Heart right ventricle (tissue), 16 donors: ENCODE data around the gene ARL17B. TPM values are rescaled to one million over a fixed set of nuclear protein-coding genes. Genes with fewer than 3 reads are reported as not detected.
A peak's percentile ranks its signal among the peaks of the same experiment; 100 is the strongest.
"Not testable (repeated sequence)": the region's sequence is repeated elsewhere in the genome, so short reads cannot be mapped to it uniquely, and the experiment has no call there.

Source experiments
- ATAC-seq, 8 donors: fragments of 200-7000 bp; cut with Tn5 transposase; one replicate each; pipeline ENCODE4 v1.9.1; 2020; ENCODE audit warnings: mild to moderate bottlenecking in 8 of 8, moderate library complexity in 8 of 8, moderate number of reproducible peaks in 1 of 8
- DNase-seq, 2 donors: peaks; one replicate each; pipeline ENCODE4 v3.0.0-alpha.2; 2020
- H3K27ac ChIP-seq, 10 donors: fragments of 200-600 bp; sonication (generic) in 2 of 10; one replicate each; pipeline versions ENCODE4 v1.5.0 to v1.8.0; 2020 to 2022; ENCODE audit warnings: mild to moderate bottlenecking in 3 of 10
- H3K27me3 ChIP-seq, 7 donors: fragments of 200-600 bp; one replicate each; pipeline ENCODE4 v1.8.0; 2021 to 2022; ENCODE audit warnings: mild to moderate bottlenecking in 2 of 7
- H3K36me3 ChIP-seq, 9 donors: fragments of 200-600 bp; sonication (generic) in 1 of 9; one replicate each; pipeline versions ENCODE4 v1.5.0 to v1.8.0; 2020 to 2022; ENCODE audit warnings: mild to moderate bottlenecking in 2 of 9
- H3K4me1 ChIP-seq, 9 donors: fragments of 200-600 bp; sonication (generic) in 1 of 9; one replicate each; pipeline versions ENCODE4 v1.5.0 to v1.8.0; 2020 to 2022; ENCODE audit warnings: mild to moderate bottlenecking in 4 of 9
- H3K4me3 ChIP-seq, 10 donors: fragments of 200-600 bp; sonication (generic) in 2 of 10; one replicate each; pipeline versions ENCODE4 v1.5.0 to v1.8.0; 2020 to 2022; ENCODE audit warnings: mild to moderate bottlenecking in 7 of 10, moderate library complexity in 2 of 10
- H3K9me3 ChIP-seq, 11 donors: fragments of 200-600 bp in 10 of 11; sonication (generic) in 2 of 11; one replicate each; pipeline versions ENCODE4 v1.5.0 to v1.8.0; 2013 to 2022; ENCODE audit warnings: mild to moderate bottlenecking in 2 of 11, control low read depth in 1 of 11, moderate library complexity in 1 of 11
- WGBS, 2 donors: extraction: QIAGEN DNeasy Blood & Tissue Kit; methylation state at CpG; one replicate each; pipeline ENCODE4 v1.1.7; 2013; ENCODE audit warnings: inconsistent platforms in 1 of 2; 5-methylcytosine and 5-hydroxymethylcytosine counted together
- intact Hi-C, 10 donors: fragments of 100-400 bp; cut with DNase I; formaldehyde crosslinking; loops; one replicate each; pipeline versions ENCODE4 v1.11.1 to v1.14.2; 2022
- polyA plus RNA-seq, 2 donors: library from polyadenylated mRNA; stranded (reverse); fragments of 200-250 nt; gene quantifications; one replicate each; pipeline ENCODE4 v1.2.3, GENCODE V29; 2013
- total RNA-seq, 10 donors: library from RNA; stranded (reverse); fragmentation: NEBNext Ultra II Directional in 3 of 10; extraction: Animal tissue kit (Norgen Biotek cat#: 25700) in 3 of 10; gene quantifications; one replicate each; pipeline versions ENCODE4 v1.2.1 to v1.2.4, GENCODE V29; 2021 to 2023
- TF ChIP-seq, protein P1 (sequence below), 9 donors: fragments of 200-600 bp; sonication (generic) in 2 of 9; IDR thresholded peaks; one replicate each; pipeline versions ENCODE4 v1.5.0 to v1.8.0; 2021 to 2022; ENCODE audit warnings: antibody characterized with exemption in 9 of 9, mild to moderate bottlenecking in 5 of 9, moderate library complexity in 1 of 9
- donor health status: Arrhythmogenic right ventricular cardiomyopathy.
- donor health status: ischemic (EF 13 %, LVEDD 7.1; RV severe dilation, severe dysfunction).
- donor health status: healthy with polysubstance abuse.
- donor health status: DM: no; HTN: yes; CAD: no.
- donor health status: DM: no; HTN: no; CAD: no.
- donor health status: ischemic (EF 25% LVEDD 6.9; RV normal size, moderate dysfunction).
- donor health status: ischemic (EF 25% LVEDD 5.7; RV mildly dilated, moderate dysfunction).
- donor health status: healthy.
- donor health status: DM: yes; HTN: yes; CAD: no.
- donor health status: Ischemic cardiomyopathy.
- donor health status: ischemic (EF 35%, LVEDD 5.7; RV mildly dilated, moderate dysfunction).
- donor health status: nonischemic (EF 11% LVEDD 7.7; RV severe dilation, severe dysfunction).
- donor health status: DM: yes; HTN: yes; CAD: no.
- donor health status: PGD.
- donor health status: ischemic (EF 29% LVEDD 5.4; RV normal size, mild dysfunction).
- donor health status: nonischemic (EF 23%, LVEDD 6.1; RV moderate dilation, normal function).

The ARL17B gene
- total and polyA plus RNA-seq, 12 donors = 3.6 to 16.0 (median 8.0) TPM

GRCh38 chr17:46264456-46265198 is 96.9 kb downstream of the ARL17B start:
- WGBS, 2 donors = 56 to 64% methylated on average over 3 of the region's 3 CpGs
- Histone ChIP-seq H3K4me1 (peaks cover 5 to 31% (median 13%) of the 10 kb centered on the region in 9 donors), H3K4me3 (no peak overlapping the region), H3K9me3 (no peaks in the 10 kb centered on the region), H3K36me3 (no peaks in the 10 kb centered on the region), H3K27ac (peak overlapping the region in 2 of 10 donors; percentile 16 to 32), H3K27me3 (no peaks in the 10 kb centered on the region)
- intact Hi-C loops = loop anchor here in 3 of 10 donors (5.0 kb wide), 2 partner anchors 672 to 677 kb away; no protein-coding TSS in a partner anchor
- TF ChIP-seq, protein P1, sequence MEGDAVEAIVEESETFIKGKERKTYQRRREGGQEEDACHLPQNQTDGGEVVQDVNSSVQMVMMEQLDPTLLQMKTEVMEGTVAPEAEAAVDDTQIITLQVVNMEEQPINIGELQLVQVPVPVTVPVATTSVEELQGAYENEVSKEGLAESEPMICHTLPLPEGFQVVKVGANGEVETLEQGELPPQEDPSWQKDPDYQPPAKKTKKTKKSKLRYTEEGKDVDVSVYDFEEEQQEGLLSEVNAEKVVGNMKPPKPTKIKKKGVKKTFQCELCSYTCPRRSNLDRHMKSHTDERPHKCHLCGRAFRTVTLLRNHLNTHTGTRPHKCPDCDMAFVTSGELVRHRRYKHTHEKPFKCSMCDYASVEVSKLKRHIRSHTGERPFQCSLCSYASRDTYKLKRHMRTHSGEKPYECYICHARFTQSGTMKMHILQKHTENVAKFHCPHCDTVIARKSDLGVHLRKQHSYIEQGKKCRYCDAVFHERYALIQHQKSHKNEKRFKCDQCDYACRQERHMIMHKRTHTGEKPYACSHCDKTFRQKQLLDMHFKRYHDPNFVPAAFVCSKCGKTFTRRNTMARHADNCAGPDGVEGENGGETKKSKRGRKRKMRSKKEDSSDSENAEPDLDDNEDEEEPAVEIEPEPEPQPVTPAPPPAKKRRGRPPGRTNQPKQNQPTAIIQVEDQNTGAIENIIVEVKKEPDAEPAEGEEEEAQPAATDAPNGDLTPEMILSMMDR (IDR thresholded peaks at IDR 0.05) = no peak
- ATAC-seq (no peak), DNase-seq (no peak)

DNA sequence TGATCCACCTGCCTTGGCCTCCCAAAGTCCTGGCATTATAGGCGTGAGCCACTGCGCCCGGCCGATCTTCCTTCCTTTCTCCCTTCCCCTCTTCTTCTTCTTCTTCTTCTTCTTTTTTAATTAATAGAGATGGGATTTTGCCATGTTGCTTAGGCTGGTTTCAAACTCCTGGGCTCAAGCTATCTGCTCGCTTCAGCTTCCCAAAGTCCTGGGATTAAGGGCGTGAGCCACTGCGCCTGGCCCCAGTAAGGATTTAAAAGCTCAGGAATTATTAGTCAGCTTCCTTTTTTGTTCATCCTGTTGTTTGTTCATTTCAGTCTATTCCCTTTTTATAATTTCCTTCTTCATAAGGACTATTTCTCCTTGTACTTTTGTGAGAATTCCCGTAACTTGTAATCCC is 99.3 kb downstream of the ARL17B start:
- TF ChIP-seq, protein P1 (IDR thresholded peaks at IDR 0.05) = no peak
- intact Hi-C loops = loop anchor here in 2 of 10 donors (5.0 kb wide), 1 partner anchor 675 kb away; no protein-coding TSS in a partner anchor
- Histone ChIP-seq H3K4me3 (no peak overlapping the region), H3K27me3 (no peaks in the 10 kb centered on the region), H3K36me3 (no peaks in the 10 kb centered on the region), H3K27ac (no peak overlapping the region), H3K4me1 (peaks cover 5 to 23% (median 10%) of the 10 kb centered on the region in 9 donors), H3K9me3 (no peaks in the 10 kb centered on the region)
- ATAC-seq (no peak), DNase-seq (no peak)
- 92% methylated on average over 8 of the region's 8 CpGs for WGBS, 2 donors

- ATAC-seq (peak; percentile 68 to 87 (median 81)), DNase-seq (peak in 1 of 2 donors; percentile 26)
- Histone ChIP-seq H3K4me3 (peak overlapping the region in 9 of 10 donors; percentile 25 to 62 (median 47)), H3K4me1 (peaks cover 0 to 11% (median 0%) of the 10 kb centered on the region in 9 donors), H3K27ac (peak overlapping the region in 3 of 10 donors; percentile 40 to 47 (median 47))
- TF ChIP-seq, protein P1 (IDR thresholded peaks at IDR 0.05) = peak in 5 of 9 donors; percentile 33 to 55 (median 40)
- not testable (repeated sequence) for H3K27me3 ChIP-seq, H3K36me3 ChIP-seq, H3K9me3 ChIP-seq
- WGBS, 2 donors = 6% methylated on average over 31 to 40 of the region's 62 CpGs
- intact Hi-C loops = loop anchor here in 2 of 10 donors (5.0 kb wide), 1 partner anchor 673 kb away; no protein-coding TSS in a partner anchor
These were observed 101.5 kb downstream of the ARL17B start for GRCh38 chr17:46259845-46260661.

GRCh38 chr17:46256369-46256768 is 105.2 kb downstream of the ARL17B start:
- H3K36me3 ChIP-seq, intact Hi-C loops, H3K4me3 ChIP-seq, H3K4me1 ChIP-seq, DNase-seq, H3K27ac ChIP-seq, H3K9me3 ChIP-seq, H3K27me3 ChIP-seq, ATAC-seq: not testable (repeated sequence)
- 91 to 98% methylated on average over 1 of the region's 1 CpG for WGBS, 2 donors

DNA sequence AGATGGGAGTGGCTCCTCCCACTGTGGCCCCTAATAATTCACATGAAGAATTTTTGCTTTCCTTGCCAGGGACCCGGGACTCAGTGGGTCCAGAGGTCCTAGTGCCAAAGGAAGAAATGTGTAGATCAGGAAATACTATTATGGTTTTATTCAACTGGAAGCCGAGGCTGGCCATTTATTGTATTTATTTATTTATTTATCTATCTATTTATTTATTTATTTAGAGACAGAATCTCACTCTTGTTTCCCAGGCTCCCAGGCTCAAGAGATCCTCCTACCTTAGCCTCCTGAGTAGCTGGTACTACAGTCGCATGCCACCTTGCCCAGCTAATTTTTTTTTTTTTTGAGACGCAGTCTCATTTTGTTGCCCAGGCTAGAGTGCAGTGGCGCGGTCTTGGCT is 107.4 kb downstream of the ARL17B start:
- peak in 1 of 8 donors; percentile 6 for ATAC-seq
- DNase-seq, H3K36me3 ChIP-seq, H3K4me3 ChIP-seq, H3K4me1 ChIP-seq, H3K9me3 ChIP-seq, H3K27ac ChIP-seq, H3K27me3 ChIP-seq, intact Hi-C loops: not testable (repeated sequence)
- WGBS, 2 donors = 97 to 98% methylated on average over 5 of the region's 6 CpGs
